HG02571 (cell line): ENCODE data around the gene SEMG1.

Experiments used
- ATAC-seq: cut with Tn5 transposase; IDR thresholded peaks from one replicate; pipeline ENCODE4 v1.9.1; 2021; ENCODE audit warnings: mild to moderate bottlenecking, moderate library complexity; ENCODE audit not compliant: unreplicated experiment

The SEMG1 gene

GRCh38 chr20:45218636-45219035 lies 11.8 kb downstream of the SEMG1 start:
- no peak for ATAC-seq

- ATAC-seq, result no peak
These were observed 14.2 kb downstream of the SEMG1 start, which contains the start of gene SEMG2 for GRCh38 chr20:45221076-45221475. Gene SEMG2 (plus strand): TSS chr20:45221373. CDS start chr20:45221390, 17 bp downstream.

- no peak for ATAC-seq
These were observed 16.3 kb downstream of the SEMG1 start for GRCh38 chr20:45223136-45223535.

- ATAC-seq, result no peak
These were observed 19.5 kb downstream of the SEMG1 start for GRCh38 chr20:45226287-45226686.

GRCh38 chr20:45229264-45230056 lies 22.6 kb downstream of the SEMG1 start:
- no peak for ATAC-seq

GRCh38 chr20:45230631-45231030 lies 23.8 kb downstream of the SEMG1 start:
- no peak for ATAC-seq

GRCh38 chr20:45235995-45236394 lies 29.2 kb downstream of the SEMG1 start:
- ATAC-seq, result no peak

- ATAC-seq, result no peak
These were observed 31.3 kb downstream of the SEMG1 start for GRCh38 chr20:45238139-45238538.

GRCh38 chr20:45246109-45246508 lies 39.3 kb downstream of the SEMG1 start:
- ATAC-seq, result no peak

- ATAC-seq, result no peak
These were observed 41.0 kb downstream of the SEMG1 start for GRCh38 chr20:45247865-45248264.

- no peak for ATAC-seq
These were observed 41.8 kb downstream of the SEMG1 start for GRCh38 chr20:45248609-45249008.

GRCh38 chr20:45251884-45252560 lies 45.2 kb downstream of the SEMG1 start:
- no peak for ATAC-seq

- no peak for ATAC-seq
These were observed 46.4 kb downstream of the SEMG1 start for GRCh38 chr20:45253261-45253660.

GRCh38 chr20:45254383-45255262 lies 47.8 kb downstream of the SEMG1 start, which contains the start of gene SLPI:
Gene SLPI (minus strand): TSS chr20:45254564. CDS start chr20:45254543, 21 bp downstream.
- ATAC-seq, result no peak

- ATAC-seq, result no peak
These were observed 50.3 kb downstream of the SEMG1 start for GRCh38 chr20:45257161-45257560.

- no peak for ATAC-seq
These were observed 50.9 kb downstream of the SEMG1 start for GRCh38 chr20:45257711-45258110.

GRCh38 chr20:45258259-45258658 lies 51.4 kb downstream of the SEMG1 start:
- no peak for ATAC-seq

GRCh38 chr20:45258664-45259063 lies 51.8 kb downstream of the SEMG1 start:
- no peak for ATAC-seq
